SK-N-SH treated with all-trans-retinoic acid at 6 μM for 48 hours (cell line): ENCODE measurements around the gene TRIM15.

Source experiments
- ATAC-seq: fragments of 200-7000 bp; cut with Tn5 transposase; 3 replicates; pipeline ENCODE4 v1.9.1; 2020; ENCODE audit warnings: mild to moderate bottlenecking, moderate library complexity
- ARNTL ChIP-seq: fragments of 450-650 bp; formaldehyde crosslinking; IDR thresholded peaks from 2 replicates; pipeline ENCODE4 v1.5.0; 2020; ENCODE audit warnings: low read depth, mild to moderate bottlenecking, moderate library complexity, borderline replicate concordance
- CSDC2 ChIP-seq: fragments of 250-450 bp; sonication (Bioruptor Pico); IDR thresholded peaks from 2 replicates; pipeline ENCODE4 v1.5.0; 2020; ENCODE audit warnings: mild to moderate bottlenecking, moderate library complexity
- ESRRG ChIP-seq: fragments of 250-450 bp; sonication (Bioruptor Pico); IDR thresholded peaks from 2 replicates; pipeline ENCODE4 v1.6.1; 2021; ENCODE audit warnings: mild to moderate bottlenecking
- ISL1 ChIP-seq: fragments of 250-450 bp; sonication (Bioruptor Pico); IDR thresholded peaks from 2 replicates; pipeline ENCODE4 v2.1.2; 2022; ENCODE audit warnings: mild to moderate bottlenecking, moderate library complexity
- PPARA ChIP-seq: fragments of 250-450 bp; sonication (Bioruptor Pico); IDR thresholded peaks from 2 replicates; pipeline ENCODE4 v1.5.0; 2020; ENCODE audit warnings: mild to moderate bottlenecking, borderline replicate concordance
- RARB ChIP-seq: fragments of 250-450 bp; sonication (Bioruptor Pico); IDR thresholded peaks from 2 replicates; pipeline ENCODE4 v1.8.0; 2021; ENCODE audit warnings: mild to moderate bottlenecking, moderate library complexity
- TCF4 ChIP-seq: fragments of 250-450 bp; sonication (Bioruptor Pico); IDR thresholded peaks from 2 replicates; pipeline ENCODE4 v1.8.0; 2021; ENCODE audit warnings: mild to moderate bottlenecking, moderate library complexity, borderline replicate concordance
- TOX ChIP-seq: fragments of 250-450 bp; sonication (Bioruptor Pico); IDR thresholded peaks from 2 replicates; pipeline ENCODE4 v1.8.0; 2021; ENCODE audit warnings: mild to moderate bottlenecking, moderate library complexity, borderline replicate concordance
- ZC3H10 ChIP-seq: fragments of 250-450 bp; sonication (Bioruptor Pico); IDR thresholded peaks from 2 replicates; pipeline ENCODE4 v1.5.1; 2021; ENCODE audit warnings: mild to moderate bottlenecking, moderate library complexity
- ZFP3 ChIP-seq: fragments of 250-450 bp; sonication (Bioruptor Pico); IDR thresholded peaks from 2 replicates; pipeline ENCODE4 v1.5.0; 2020; ENCODE audit warnings: mild to moderate bottlenecking, moderate library complexity
- ZNF70 ChIP-seq: fragments of 450-650 bp; formaldehyde crosslinking; IDR thresholded peaks from 2 replicates; pipeline ENCODE4 v1.5.0; 2020; ENCODE audit warnings: mild to moderate bottlenecking, moderate library complexity
- TF ChIP-seq, protein P1 (sequence below): fragments of 250-450 bp; sonication (Bioruptor Pico); IDR thresholded peaks from 2 replicates; pipeline ENCODE4 v1.8.0; 2020; ENCODE audit warnings: mild to moderate bottlenecking, moderate library complexity, borderline replicate concordance
- TF ChIP-seq, protein P2 (sequence below): fragments of 250-450 bp; sonication (Bioruptor Pico); IDR thresholded peaks from 2 replicates; pipeline ENCODE4 v1.5.1; 2021; ENCODE audit warnings: mild to moderate bottlenecking, moderate library complexity
- TF ChIP-seq, protein P3 (sequence below): fragments of 250-450 bp; sonication (Bioruptor Pico); IDR thresholded peaks from 2 replicates; pipeline ENCODE4 v1.8.0; 2021; ENCODE audit warnings: low read depth, mild to moderate bottlenecking, moderate library complexity, borderline replicate concordance

The TRIM15 gene

DNA sequence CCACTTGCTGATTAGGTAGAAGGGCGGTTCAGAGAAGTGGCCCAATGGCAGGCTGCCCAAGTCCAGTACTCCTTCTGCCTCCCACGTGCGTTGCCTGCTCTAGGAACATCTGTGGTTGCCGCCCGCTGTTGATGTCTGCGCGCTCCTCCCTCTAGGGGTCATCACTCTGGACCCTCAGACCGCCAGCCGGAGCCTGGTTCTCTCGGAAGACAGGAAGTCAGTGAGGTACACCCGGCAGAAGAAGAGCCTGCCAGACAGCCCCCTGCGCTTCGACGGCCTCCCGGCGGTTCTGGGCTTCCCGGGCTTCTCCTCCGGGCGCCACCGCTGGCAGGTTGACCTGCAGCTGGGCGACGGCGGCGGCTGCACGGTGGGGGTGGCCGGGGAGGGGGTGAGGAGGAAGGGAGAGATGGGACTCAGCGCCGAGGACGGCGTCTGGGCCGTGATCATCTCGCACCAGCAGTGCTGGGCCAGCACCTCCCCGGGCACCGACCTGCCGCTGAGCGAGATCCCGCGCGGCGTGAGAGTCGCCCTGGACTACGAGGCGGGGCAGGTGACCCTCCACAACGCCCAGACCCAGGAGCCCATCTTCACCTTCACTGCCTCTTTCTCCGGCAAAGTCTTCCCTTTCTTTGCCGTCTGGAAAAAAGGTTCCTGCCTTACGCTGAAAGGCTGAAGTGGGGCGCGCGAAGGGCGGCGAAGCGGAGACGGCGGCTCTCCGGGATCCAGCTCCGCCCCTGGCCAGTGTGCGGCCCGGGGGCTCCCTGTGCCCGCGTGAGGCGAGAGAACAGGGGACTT lies 8.5 kb downstream of the TRIM15 start:
- ATAC-seq = peak; percentile 39
- TF ChIP-seq PPARA (CRISPR knock-in tag) (no peak), CSDC2 (CRISPR knock-in tag) (no peak), ARNTL (no peak)

DNA sequence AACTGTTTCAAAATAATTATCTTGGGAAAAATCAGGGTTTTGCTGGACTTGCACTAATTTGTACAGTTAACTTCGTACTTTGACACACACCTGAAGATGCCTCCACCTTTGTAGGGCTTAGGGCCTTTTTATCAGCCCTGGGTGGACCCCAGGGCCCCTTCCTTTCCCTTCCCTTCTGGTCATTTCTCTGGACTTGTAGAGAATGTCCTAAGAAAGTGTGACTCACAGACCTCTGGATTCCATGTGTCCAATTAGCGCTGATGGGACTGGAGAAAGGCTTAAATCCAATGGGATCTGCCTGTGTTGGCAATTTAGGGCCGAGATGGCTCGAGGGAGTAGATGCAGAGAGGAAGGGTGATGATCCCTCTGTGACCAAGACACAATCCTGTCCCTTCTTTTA lies 9.3 kb downstream of the TRIM15 start:
- ATAC-seq = no peak
- TF ChIP-seq ZFP3 (CRISPR knock-in tag) = no peak
- TF ChIP-seq TCF4 (CRISPR knock-in tag) = no peak
- TF ChIP-seq RARB (CRISPR knock-in tag) = no peak
- TF ChIP-seq ESRRG (CRISPR knock-in tag) = no peak

DNA sequence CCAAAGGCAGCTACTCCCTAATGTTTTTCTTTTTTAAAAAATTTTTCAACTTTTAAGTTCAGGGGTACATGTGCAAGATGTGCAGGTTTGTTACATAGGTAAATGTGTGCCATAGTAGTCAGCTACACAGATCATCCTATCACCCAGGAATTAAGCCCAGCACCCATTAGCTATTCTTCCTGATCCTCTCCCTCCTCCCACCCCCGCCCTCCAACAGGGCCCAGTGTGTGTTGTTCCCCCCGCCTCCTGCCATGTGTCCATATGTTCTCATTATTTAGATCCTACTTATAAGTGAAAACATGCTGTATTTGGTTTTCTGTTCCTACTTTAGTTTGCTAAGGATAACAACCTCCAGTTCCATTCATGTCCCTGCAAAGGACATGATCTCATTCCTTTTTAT lies 12.4 kb downstream of the TRIM15 start:
- ATAC-seq = no peak
- TF ChIP-seq TOX = no peak
- TF ChIP-seq, protein P1, sequence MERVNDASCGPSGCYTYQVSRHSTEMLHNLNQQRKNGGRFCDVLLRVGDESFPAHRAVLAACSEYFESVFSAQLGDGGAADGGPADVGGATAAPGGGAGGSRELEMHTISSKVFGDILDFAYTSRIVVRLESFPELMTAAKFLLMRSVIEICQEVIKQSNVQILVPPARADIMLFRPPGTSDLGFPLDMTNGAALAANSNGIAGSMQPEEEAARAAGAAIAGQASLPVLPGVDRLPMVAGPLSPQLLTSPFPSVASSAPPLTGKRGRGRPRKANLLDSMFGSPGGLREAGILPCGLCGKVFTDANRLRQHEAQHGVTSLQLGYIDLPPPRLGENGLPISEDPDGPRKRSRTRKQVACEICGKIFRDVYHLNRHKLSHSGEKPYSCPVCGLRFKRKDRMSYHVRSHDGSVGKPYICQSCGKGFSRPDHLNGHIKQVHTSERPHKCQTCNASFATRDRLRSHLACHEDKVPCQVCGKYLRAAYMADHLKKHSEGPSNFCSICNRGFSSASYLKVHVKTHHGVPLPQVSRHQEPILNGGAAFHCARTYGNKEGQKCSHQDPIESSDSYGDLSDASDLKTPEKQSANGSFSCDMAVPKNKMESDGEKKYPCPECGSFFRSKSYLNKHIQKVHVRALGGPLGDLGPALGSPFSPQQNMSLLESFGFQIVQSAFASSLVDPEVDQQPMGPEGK (CRISPR knock-in tag) = no peak
- TF ChIP-seq ARNTL = no peak
- no peak for TF ChIP-seq PPARA (CRISPR knock-in tag)
- TF ChIP-seq TCF4 (CRISPR knock-in tag) = no peak
- TF ChIP-seq, protein P2, sequence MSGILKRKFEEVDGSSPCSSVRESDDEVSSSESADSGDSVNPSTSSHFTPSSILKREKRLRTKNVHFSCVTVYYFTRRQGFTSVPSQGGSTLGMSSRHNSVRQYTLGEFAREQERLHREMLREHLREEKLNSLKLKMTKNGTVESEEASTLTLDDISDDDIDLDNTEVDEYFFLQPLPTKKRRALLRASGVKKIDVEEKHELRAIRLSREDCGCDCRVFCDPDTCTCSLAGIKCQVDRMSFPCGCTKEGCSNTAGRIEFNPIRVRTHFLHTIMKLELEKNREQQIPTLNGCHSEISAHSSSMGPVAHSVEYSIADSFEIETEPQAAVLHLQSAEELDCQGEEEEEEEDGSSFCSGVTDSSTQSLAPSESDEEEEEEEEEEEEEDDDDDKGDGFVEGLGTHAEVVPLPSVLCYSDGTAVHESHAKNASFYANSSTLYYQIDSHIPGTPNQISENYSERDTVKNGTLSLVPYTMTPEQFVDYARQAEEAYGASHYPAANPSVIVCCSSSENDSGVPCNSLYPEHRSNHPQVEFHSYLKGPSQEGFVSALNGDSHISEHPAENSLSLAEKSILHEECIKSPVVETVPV (CRISPR knock-in tag) = no peak

DNA sequence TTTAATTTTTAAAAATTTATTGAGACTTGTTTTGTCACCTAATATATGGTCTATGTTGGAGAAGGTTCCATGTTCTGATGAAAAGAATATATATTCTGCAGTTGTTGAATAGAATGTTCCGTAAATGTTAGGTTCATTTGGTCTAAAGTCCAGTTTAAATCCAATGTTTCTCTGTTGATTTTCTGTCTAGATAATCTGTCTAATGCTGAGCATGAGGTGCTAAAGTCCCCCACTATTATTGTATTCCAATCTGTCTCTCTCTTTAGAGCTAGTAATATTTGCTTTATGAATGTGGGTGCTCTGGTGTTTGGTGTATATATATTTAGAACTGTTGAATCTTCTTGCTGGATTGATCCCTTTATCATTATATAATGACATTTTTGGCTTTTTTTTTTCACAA lies 15.5 kb downstream of the TRIM15 start:
- TF ChIP-seq, protein P2 (CRISPR knock-in tag) = no peak
- TF ChIP-seq, protein P3, sequence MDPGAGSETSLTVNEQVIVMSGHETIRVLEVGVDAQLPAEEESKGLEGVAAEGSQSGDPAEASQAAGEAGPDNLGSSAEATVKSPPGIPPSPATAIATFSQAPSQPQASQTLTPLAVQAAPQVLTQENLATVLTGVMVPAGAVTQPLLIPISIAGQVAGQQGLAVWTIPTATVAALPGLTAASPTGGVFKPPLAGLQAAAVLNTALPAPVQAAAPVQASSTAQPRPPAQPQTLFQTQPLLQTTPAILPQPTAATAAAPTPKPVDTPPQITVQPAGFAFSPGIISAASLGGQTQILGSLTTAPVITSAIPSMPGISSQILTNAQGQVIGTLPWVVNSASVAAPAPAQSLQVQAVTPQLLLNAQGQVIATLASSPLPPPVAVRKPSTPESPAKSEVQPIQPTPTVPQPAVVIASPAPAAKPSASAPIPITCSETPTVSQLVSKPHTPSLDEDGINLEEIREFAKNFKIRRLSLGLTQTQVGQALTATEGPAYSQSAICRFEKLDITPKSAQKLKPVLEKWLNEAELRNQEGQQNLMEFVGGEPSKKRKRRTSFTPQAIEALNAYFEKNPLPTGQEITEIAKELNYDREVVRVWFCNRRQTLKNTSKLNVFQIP = no peak
- no peak for TF ChIP-seq ZNF70 (CRISPR knock-in tag)
- TF ChIP-seq ESRRG (CRISPR knock-in tag) = no peak
- TF ChIP-seq CSDC2 (CRISPR knock-in tag) = no peak
- ATAC-seq = no peak

DNA sequence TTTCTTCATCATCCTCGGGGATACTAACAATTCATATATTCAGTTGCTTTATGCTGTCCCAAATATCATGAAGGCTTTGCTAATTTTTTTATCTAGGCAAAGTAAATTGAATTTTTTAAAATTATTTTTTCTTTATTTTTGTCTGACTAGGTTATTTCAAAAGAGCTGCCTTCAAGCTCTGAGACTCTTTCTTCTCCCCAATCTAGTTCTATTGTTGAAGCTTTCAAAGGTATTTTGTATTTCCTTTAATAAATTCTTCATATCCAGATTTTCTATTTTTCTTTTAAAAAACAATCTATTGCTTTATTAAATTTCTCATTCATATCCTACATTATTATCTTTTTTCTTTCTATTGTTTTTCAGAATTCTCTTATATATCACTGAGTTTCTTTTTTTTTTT lies 16.8 kb downstream of the TRIM15 start:
- no peak for ATAC-seq
- TF ChIP-seq ESRRG (CRISPR knock-in tag) = no peak
- no peak for TF ChIP-seq ISL1 (CRISPR knock-in tag)

DNA sequence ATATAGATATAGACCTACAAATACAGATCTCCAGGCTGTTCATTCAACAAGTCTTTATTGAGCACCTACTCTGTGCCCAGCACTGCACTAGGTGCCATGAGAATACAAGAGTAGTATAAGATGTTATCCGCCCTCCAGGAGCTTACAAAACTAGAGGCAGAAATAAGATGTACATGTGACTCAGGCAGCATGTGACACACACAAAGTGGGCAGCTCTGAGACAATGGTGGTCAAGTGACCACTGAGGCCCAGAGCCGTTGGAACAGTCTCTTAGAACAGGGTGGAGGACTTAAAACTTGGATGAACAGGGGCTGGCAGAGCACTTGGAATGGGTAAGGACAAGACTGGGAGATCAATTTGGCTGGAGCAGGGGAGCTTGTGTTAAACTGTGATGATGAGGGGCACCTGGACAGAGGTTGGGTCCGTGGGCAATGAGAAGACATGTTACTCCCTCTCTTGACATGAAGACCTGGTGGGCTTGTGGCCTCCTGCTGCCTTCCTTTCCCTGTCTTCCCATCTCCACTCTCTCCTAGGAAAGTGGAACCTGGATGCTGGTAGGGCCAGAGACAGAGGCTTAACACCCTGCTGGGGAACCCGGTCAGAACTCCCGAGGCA lies 21.2 kb downstream of the TRIM15 start:
- no peak for ATAC-seq
- TF ChIP-seq CSDC2 (CRISPR knock-in tag) (no peak), ZC3H10 (CRISPR knock-in tag) (no peak)
- TF ChIP-seq, protein P3 = no peak
